HG02870 (cell line): ENCODE measurements around the gene BCOR.

Experiments used
- ATAC-seq: cut with Tn5 transposase; IDR thresholded peaks from one replicate; pipeline ENCODE4 v1.9.1; 2021; ENCODE audit warnings: mild to moderate bottlenecking, moderate library complexity; ENCODE audit not compliant: unreplicated experiment

The BCOR gene

DNA sequence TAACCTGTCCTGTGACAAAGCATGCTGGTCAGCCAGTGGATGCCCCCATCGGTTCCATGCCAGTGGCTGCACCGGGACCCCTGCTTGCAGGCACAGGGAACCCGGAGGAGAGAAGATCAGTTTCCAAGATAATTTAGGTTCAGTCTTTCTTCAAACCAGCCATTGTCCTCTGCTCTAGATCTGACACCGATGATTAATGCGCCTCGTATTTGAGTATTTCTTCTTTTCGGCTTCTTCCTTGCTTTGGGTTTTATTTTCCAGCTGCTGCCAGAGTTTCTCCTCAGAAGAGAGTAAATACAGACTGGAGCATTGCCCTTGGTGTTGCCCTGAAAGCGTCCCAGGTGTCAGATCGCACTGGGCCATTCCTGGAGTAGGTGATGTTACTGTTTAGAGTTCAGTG is 19.2 kb upstream of the BCOR start:
- ATAC-seq: no peak

DNA sequence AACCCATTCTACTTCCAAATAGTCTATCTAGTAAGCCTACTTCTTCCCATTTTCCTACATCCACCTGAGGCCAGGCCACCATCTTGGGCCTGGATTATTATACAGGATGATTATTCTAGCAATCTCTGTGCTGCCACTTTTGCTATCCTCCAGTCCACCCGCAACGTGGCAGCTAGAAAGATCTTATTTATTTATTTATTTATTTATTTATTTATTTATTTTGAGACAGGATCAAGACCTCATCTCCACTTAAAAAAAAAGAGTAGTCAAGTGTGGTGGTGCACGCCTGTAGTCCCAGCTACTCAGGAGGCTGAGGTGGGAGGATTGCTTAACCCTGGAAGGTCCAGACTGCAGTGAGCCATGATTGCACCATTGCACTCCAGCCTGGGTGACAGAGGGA is 15.2 kb upstream of the BCOR start:
- ATAC-seq: no peak

DNA sequence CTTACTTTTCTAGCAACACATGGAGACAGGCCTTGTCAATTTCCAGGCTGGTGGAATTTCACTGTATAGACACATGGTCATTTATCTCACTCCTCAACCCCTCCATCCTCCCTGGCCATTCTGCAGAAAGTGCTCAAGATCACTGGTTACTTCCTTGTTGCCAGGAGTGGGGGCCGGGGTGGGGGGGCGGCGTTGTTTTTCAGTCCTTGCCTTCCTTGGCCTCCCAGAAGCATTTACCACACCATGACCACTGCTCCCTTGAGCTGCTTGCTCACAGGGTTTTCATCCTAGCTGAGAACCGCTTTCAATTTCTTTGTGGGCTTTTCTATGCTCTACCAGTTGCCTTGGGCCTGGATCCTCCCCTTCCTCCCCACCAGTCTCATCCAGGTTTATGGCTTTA is 14.1 kb upstream of the BCOR start:
- ATAC-seq: no peak

DNA sequence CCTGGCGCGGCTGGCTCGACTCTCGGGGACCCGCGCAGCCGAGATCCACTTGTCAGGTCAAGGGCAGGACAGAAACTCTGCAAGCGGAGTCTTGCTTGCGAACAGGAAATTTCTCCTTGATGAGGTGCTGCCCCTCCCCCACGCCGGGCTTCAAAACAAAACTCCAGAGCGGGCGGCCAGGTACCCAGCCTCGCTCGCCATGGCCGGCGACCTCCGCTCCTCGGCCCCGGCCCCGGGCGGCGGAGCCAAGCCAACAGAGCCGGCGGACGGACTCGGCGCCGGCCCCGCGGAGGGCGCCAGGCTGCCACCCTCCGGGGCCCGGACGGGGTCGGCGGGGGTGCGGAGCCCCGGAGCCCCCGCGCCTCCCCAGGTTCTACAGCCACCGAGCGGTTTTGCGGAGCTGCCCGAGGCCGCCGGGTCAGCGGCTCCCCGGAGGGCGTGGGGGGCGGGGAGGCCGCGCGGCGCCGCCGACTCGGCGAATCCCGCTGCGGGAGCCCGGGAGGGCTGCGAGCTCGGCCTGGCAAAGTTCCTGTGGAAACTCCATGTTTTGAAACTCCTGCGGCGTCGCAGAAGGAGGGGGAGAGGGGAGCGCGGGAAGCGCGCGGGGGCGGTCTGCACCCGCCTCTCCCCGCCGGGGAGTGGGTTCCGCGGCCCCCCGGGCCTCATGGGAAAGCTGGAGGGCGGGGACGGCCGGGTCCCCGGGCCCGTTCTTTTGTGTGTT is 11.7 kb upstream of the BCOR start:
- ATAC-seq: no peak

DNA sequence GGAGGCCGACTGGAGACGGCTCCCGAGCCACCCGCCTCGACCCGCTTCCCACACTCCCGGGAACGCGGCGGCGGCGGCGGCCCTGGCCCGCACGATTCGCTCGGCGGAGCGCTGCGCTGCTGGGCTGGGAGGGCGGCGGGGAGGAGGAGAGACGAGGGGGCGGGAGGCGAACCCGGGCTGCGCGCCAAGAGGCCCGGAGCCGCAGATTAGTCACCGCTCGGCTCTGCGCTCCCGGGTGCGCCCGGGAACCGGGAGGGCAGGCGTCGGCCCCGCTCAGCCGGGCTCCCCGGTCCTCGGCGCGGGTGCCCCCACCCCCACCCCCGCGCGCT is 11.2 kb upstream of the BCOR start:
- no peak for ATAC-seq

DNA sequence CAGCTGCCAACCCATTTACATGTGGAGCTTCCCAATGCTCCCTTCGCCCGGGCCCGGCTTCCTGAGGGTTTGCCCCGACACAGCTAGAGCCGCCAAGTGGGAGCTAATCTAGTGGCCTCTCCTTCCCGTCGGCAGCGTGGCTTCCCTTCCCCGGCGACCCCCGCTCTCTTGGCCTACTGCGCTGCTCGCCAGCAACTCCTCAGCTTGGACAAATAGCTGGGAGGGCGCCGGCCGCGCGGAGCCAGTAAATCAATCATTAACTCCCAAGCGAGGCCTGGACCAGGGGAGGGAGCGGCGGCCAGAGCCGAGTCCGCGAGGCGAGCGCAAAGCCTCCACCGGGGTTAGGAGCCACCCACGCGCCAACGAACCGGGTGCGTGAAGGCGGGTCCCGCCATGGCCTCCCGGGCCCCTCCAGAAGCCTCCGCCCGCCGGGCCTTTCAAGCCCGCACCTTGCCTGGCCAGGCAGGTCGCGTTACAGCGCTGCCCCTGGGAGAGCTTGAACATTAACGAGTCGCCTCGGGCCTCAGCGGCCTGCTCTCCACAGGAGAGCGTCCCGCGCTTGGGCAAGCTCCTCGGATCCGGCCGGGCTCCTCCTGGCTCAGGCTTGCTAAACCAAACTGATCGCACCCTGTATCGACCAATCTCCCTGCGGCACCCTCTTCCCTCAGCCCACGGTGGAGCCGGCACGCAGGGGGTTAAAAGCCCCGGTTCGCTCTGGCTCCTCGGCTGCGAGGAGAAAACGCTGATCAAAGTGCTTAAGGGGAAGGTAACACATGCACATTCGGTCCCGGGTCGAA is 10.6 kb upstream of the BCOR start:
- ATAC-seq: no peak

DNA sequence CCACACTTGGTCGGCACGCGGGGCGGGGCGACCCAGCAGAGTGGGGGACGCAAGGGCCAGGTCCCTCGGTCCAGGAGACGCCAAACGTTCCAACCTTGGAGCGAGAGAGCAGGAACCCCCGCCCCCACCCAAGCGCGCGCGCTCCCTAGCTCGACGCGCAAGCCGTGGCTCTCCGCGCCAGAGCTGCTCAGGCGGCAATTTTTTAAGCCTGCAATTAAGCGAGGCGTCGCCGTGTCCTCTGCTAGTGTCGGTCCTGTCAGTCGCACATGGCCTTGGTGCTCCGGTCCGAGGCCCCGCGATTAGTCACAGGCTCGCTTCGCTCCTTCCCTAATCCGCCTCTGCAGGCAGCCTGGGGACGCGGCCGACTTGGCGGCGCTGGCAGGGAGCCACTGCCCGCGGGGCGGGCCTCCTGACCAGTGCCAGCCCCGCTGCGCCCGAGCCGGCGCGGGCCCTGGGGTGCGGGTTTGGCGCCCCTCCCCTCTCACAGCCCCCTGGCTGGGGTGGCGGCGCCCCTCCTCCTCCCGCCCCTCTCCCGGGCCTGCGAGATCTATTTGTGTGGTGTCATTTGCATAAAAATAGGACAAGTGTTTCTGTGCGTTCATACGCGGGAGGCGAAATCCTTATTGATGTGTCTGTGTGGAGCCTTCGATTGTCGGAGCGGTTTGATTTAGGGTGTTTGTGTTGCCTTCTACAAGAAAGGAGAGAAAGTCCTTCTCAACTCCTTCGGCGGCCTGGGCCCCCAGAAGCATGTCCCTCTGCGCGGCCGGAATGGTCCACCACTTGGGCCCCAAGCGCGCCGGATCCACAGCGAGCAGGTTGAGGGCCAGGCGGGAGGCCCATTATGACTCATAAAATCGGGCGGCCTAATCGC is 9.8 kb upstream of the BCOR start:
- no peak for ATAC-seq

DNA sequence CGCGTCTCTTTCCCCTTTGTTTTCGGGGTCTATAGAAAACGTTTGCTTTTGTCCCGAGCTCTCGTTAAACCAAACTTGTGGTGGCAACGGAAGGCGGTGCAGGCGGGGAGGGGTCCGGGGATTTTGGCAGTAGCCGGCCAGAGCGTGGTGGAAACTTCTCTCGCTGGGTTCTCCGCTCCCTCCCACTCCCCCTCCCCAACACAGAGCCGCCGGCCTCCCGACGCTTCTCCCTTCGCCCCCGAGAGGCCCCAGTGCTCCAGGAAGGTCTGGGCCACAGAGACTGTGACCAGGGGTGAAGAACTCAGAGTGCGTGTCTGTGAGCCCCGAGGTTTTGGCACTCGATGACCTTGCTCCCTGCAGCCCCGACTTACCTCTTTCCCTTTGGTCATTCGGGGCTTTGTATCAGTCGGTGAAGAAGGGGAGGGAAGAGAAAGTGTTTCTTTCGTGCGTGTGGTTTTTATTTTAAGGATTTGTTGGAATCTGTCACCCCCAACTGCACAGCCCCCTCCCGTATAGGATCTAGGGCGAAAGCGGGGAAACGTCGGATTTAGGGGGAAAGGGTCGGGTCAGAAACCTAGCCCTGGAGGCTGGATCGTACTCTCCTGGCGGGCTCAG is 9.0 kb upstream of the BCOR start:
- ATAC-seq: no peak

DNA sequence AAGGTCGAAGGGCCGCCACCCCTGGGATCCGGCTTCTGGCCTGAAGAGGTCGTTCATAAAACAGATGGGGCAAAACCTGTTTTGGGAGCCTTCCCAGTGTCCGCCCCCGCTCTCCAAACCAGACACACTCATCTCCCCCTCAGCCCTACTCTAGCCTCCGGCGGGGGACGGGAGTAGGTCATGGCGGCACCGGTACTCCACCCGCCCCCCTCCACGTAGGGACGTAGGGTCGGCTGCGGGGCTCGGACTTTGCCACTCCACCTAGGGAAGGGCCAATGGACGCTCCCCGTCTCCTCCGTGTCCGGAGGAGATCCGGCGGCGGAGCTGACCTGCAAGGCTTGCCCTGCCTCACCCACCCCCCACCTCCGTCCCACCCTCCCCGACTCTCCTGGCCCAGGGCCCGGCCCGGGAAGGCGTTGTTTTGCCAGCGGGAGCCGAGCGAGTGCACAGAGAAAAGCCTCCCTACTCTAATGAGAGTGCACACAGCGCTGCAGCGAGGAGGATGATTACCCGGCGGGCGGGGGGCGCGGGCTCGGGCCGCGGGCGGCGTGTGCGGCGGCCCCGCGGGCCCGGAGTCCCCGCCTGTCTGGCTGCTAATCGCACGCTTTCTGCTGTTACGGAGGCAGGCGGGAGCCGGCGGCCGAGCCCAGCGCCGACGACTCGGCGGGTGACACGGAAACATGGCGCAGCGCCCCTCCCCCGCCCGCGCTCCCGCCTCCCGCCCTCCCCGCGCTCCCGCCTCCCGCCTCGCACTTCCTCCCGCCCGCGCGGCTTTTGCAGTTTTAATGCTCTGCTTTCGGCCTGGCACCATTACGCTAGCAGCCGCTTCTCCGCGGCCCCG is 8.3 kb upstream of the BCOR start:
- no peak for ATAC-seq

DNA sequence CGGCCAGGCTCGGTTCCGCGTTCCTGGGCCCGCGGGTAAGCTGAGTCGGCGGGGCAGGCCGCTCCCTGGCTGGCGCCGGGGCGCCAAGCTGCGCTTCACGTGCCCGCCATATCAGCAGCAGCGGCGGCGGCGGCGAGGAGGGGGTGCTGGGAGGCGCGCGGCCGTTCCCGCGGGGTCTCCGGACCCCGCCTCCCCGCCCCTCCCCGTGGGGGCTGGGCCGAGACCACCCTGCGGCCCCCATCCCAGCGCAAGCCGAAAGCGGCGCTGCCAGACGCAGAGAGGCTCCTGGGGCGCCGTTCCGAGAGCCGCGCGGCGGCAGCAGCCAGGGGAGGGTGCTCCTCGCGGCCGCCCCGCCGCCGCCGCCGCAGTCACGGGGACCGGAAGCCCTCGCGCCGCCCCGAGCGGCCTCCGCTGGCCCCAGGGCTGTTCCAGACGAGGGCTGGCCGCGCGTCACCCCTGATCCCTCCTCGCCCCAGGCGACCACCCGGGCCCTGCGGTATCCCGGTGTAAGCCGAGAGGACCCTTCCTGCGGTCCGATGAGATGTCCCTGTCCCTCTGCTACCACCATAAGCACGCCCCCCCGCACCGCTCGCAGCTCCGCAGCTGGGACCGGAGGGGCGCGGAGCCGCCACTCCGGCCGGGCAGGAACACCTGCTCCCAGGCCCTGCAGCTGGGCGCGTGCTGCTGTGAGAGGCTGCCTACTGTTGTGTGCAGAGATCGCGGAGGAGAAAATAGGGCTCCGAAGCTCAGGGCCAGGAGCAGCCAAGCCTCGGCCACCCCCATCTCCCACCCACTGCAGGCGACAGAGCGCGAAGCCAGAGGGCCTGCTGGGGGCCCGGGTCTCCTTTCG is 7.5 kb upstream of the BCOR start:
- no peak for ATAC-seq

DNA sequence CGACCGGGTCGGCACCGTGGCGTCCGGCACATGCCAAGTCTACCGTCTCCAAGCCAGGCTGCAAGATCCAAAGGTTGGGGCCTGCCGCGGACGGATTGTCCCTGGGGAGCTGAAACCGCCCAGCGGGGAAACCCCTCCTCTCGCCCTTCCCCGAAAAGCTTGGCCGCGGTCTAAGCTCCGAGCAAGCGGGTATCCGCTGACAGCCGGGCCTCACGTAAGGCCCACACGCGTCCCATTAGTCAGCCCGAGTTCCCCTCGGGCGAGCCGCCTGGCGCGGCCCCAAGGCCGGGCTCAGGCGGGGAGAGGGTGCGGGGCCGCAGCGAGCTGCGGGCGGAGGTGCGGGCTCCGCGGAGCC is 6.8 kb upstream of the BCOR start:
- ATAC-seq: no peak

DNA sequence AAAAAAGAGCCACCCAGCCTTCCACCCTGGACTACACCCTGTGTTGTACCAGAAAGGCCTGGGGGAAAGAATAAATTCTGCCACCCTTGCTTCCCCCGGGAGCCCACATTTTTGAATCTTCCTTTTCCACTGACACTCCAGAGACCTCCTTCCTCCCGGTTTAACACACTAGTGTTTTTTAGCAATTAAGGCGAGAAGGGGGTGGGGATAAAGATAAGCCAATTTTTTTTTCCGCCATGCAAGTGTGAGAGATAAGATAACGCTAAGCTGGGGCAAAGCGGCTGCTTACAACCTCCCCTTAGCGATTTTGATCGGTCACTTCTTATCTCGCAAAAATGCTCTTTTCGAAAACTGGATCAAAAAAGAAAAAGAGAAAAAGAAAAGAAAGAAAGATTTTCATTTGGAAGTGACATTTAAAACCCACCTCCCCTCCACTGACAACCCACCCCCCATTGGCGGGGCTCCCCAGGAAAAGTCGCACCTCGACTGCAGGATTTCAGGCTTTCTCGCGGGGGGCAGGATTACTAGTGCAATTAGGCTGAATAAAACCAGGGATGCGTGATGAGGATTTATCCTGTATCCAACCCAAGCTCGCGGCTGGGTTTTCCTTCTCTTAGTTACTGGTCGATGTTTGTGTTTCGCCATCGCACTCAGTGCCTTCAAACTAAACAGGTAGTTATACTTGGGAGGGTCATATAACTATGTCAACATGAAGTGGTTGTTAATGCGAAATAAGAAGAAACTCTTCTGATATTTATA is 6.0 kb upstream of the BCOR start:
- ATAC-seq: no peak

DNA sequence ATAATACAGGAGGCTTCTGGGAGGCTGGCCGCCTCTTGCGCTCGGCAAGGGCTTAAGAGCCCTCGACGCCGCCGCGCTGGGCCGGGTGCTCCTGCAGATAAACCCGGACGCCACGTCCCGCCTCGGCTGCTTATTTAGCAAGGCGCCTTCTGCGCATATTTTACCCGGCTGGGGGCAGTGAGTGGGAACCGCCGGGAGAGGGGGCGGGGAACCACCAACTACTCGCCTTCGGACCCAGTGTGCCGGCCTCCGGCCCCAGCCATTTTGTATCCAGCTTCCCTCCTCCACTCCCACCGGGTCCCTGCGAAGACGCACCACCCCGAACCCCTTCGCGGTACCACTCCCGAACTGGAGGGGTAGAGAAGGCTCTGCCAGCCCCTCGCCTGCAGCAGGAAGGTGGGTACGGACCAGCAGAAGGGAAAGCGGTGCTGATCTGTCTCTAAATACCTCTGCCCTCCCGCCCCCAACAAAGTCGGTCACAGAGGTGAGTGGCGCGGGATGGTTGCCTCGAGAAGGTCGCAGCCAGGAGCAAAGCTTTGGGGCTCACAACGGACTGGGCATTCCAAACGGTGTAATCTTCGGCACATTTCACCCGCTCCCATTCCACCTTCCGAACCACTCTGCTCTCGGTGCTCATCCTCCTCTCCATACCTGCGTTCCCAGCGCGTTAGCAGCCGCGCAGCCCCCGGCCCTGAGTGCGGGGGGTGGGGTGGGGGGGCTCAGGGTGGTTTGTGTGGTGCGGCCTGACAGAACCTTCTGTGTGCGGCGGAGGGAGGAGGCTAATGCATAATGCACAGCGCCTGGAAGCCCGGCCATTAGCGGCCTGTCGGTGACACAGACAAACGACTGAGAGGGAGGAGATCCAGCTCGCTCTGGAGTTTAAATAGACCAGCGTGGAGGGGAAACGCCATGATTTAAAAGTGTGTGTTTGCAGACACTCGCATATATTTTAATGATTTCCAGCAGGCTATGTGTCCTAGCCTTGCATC is 4.9 kb upstream of the BCOR start:
- ATAC-seq: no peak

DNA sequence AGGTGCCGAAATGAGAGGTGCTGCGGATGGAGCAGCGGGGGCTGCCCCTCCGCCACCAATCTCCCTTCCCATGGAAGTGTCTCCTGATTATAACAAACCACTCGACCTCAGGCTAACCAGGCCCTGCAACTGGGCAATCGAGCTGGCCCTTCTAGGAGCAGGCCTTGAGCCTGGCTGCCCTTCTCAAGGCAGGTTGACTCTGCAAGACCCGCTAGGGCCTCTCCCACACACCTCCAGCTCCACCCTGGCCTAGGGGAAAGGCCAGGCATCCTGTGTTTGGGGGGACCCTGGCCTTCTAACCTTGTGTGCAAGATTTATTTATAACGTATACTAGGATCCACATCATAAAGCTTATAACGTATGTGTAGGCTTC is 3.7 kb upstream of the BCOR start:
- no peak for ATAC-seq

DNA sequence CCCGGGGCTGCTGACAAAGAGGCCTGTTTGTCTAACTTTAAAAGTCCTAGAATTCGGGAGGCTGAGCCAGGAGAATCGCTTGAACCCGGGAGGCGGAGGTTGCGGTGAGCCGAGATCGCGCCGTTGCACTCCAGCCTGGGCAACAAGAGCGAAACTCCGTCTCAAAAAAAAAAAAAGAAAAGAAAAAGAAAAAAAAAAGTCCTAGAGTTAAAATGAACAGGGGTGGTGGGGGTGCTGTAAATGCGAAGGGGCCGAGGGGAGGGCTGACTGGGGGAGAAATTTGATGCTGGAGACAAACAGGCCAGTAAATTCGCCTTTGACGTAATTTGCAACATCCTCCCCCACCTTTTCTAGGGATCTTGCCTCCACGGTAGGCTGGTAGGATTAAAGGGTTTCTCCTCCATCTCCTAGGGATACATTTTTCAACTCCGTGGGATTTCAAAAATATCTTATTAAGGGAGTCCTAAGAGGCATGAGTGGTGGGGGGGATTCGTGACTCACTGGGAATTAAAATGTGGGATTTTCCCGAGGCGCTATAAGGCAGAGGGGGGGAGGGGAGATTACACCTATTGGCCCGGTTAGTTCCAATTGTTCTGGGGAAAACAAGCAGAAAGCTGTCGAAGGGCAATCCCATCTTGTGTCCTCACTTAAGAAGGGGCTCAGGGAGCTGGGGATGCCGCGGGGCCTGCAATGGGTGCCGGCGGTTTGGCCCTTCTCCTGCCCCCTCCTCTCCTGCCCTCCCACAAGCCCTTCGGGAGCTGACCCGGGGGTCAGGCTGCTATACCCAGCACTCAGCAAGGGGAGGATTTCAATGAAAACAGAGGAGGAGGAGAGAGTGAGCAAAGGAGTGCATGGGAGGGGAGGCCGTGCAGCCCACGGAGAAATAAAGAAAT is 3.0 kb upstream of the BCOR start:
- ATAC-seq: no peak

DNA sequence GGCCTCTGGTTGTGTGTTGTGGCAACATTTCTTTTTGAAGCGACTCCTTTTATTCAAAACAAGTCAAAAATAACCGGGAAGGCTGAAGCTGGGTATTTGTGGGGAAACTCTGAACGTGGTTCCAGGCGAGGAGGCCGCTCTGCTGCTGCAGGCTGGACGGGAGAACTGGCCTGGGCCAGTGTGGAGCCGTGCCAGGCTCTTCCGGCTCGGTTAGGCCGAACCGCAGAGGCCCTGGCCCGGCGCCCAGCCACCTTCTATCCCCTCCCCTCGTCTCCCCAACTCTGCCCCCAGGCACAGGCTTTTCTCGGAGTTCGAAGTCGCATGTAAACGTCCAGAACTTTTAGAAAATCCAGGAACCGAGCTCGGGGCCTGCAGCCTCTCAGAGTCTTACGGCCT is 2.4 kb upstream of the BCOR start:
- ATAC-seq: no peak
